WTC11 (cell line): ENCODE measurements around the gene WNT9B. TPM values are rescaled to one million over a fixed set of nuclear protein-coding genes. Genes with fewer than 3 reads are reported as not detected.

ENCODE experiments used
- ATAC-seq: fragments of 200-7000 bp; cut with Tn5 transposase; 2 replicates; pipeline ENCODE4 v1.10.0; 2021; ENCODE audit warnings: mild to moderate bottlenecking, moderate library complexity
- CTCF ChIA-PET: fragments of 300-600 bp; sonication (Branson Sonifier 250); formaldehyde crosslinking; loops from one replicate; lab custom pipeline; 2021; ENCODE audit warnings: antibody characterized with exemption; lab: Charles Lee
- POLR2A ChIA-PET: fragments of 350-600 bp; sonication (Branson Sonifier 250); formaldehyde crosslinking; loops from one replicate; lab custom pipeline; 2021; ENCODE audit warnings: antibody characterized with exemption; lab: Charles Lee
- DNase-seq: peaks from one replicate; pipeline ENCODE4 v3.0.0; 2021; ENCODE audit warnings: low spot score
- H3K27ac Mint-ChIP-seq: 2 replicates; pipeline ENCODE4 v1.8.0; 2021; ENCODE audit warnings: mixed read lengths
- H3K27me3 Mint-ChIP-seq: 2 replicates; pipeline ENCODE4 v1.8.0; 2021; ENCODE audit warnings: low read depth, mild to moderate bottlenecking, moderate library complexity, mixed read lengths
- H3K36me3 Mint-ChIP-seq: 2 replicates; pipeline ENCODE4 v1.8.0; 2021; ENCODE audit warnings: mixed read lengths
- H3K4me1 Mint-ChIP-seq: 2 replicates; pipeline ENCODE4 v1.8.0; 2022; ENCODE audit warnings: mixed read lengths
- H3K4me3 Mint-ChIP-seq: 2 replicates; pipeline ENCODE4 v1.8.0; 2021; ENCODE audit warnings: mild to moderate bottlenecking, moderate library complexity, mixed read lengths
- H3K9me3 Mint-ChIP-seq: 2 replicates; pipeline ENCODE4 v1.8.0; 2021; ENCODE audit warnings: mixed read lengths
- ATF2 ChIP-seq: sonication (generic); formaldehyde crosslinking; IDR thresholded peaks from 2 replicates; pipeline ENCODE4 v1.8.1; 2022; ENCODE audit warnings: low read depth, missing genetic modification reagents, borderline replicate concordance
- CREM ChIP-seq: sonication (generic); formaldehyde crosslinking; IDR thresholded peaks from 2 replicates; pipeline ENCODE4 v1.8.1; 2022; ENCODE audit warnings: mild to moderate bottlenecking, missing genetic modification reagents, moderate library complexity
- ESRRA ChIP-seq: sonication (generic); formaldehyde crosslinking; IDR thresholded peaks from 2 replicates; pipeline ENCODE4 v1.8.1; 2022; ENCODE audit warnings: mild to moderate bottlenecking, missing genetic modification reagents, borderline replicate concordance
- FOXJ3 ChIP-seq: sonication (generic); formaldehyde crosslinking; IDR thresholded peaks from 2 replicates; pipeline ENCODE4 v1.9.0; 2021; ENCODE audit warnings: missing genetic modification reagents, mild to moderate bottlenecking, borderline replicate concordance
- FOXK1 ChIP-seq: sonication (generic); formaldehyde crosslinking; IDR thresholded peaks from 2 replicates; pipeline ENCODE4 v1.8.0; 2022; ENCODE audit warnings: mild to moderate bottlenecking, moderate library complexity, missing genetic modification reagents
- GABPB1 ChIP-seq: sonication (generic); formaldehyde crosslinking; IDR thresholded peaks from 2 replicates; pipeline ENCODE4 v1.8.1; 2023; ENCODE audit warnings: mild to moderate bottlenecking, missing genetic modification reagents
- GRHL2 ChIP-seq: fragments of 250-450 bp; sonication (Bioruptor Pico); IDR thresholded peaks from 2 replicates; pipeline ENCODE4 v1.8.0; 2022; ENCODE audit warnings: mild to moderate bottlenecking, moderate library complexity; ENCODE audit not compliant: insufficient replicate concordance, severe bottlenecking
- GTF2I ChIP-seq: fragments of 250-450 bp; sonication (Bioruptor Pico); conservative IDR thresholded peaks from 2 replicates; pipeline ENCODE4 v1.4.0; 2021; ENCODE audit warnings: mild to moderate bottlenecking
- IRF1 ChIP-seq: sonication (generic); formaldehyde crosslinking; IDR thresholded peaks from 2 replicates; pipeline ENCODE4 v1.8.0; 2023; ENCODE audit warnings: missing genetic modification reagents
- MYBL2 ChIP-seq: sonication (generic); formaldehyde crosslinking; IDR thresholded peaks from 2 replicates; pipeline ENCODE4 v1.8.1; 2023; ENCODE audit warnings: mild to moderate bottlenecking, moderate library complexity, missing genetic modification reagents
- NFATC4 ChIP-seq: fragments of 250-450 bp; sonication (Bioruptor Pico); IDR thresholded peaks from 2 replicates; pipeline ENCODE4 v1.9.0; 2021; ENCODE audit warnings: mild to moderate bottlenecking
- SOX15 ChIP-seq: fragments of 250-450 bp; sonication (Bioruptor Pico); IDR thresholded peaks from 2 replicates; pipeline ENCODE4 v1.9.0; 2021; ENCODE audit warnings: mild to moderate bottlenecking
- TEAD4 ChIP-seq: sonication (generic); formaldehyde crosslinking; IDR thresholded peaks from 2 replicates; pipeline ENCODE4 v1.8.0; 2022; ENCODE audit warnings: mild to moderate bottlenecking, missing genetic modification reagents
- ZBTB43 ChIP-seq: sonication (generic); formaldehyde crosslinking; IDR thresholded peaks from 2 replicates; pipeline ENCODE4 v1.8.1; 2023; ENCODE audit warnings: mild to moderate bottlenecking, missing genetic modification reagents
- ZNF121 ChIP-seq: sonication (generic); formaldehyde crosslinking; IDR thresholded peaks from 2 replicates; pipeline ENCODE4 v1.8.0; 2023; ENCODE audit warnings: missing genetic modification reagents
- ZNF138 ChIP-seq: sonication (generic); formaldehyde crosslinking; conservative IDR thresholded peaks from 2 replicates; pipeline ENCODE4 v1.8.1; 2022; ENCODE audit warnings: mild to moderate bottlenecking, moderate library complexity, missing genetic modification reagents
- ZNF281 ChIP-seq: sonication (generic); formaldehyde crosslinking; IDR thresholded peaks from 2 replicates; pipeline ENCODE4 v1.8.0; 2023; ENCODE audit warnings: mild to moderate bottlenecking, missing genetic modification reagents
- ZNF396 ChIP-seq: fragments of 250-450 bp; sonication (Bioruptor Pico); IDR thresholded peaks from 2 replicates; pipeline ENCODE4 v1.8.0; 2021; ENCODE audit warnings: mild to moderate bottlenecking, moderate library complexity, borderline replicate concordance
- ZNF416 ChIP-seq: fragments of 250-450 bp; sonication (Bioruptor Pico); IDR thresholded peaks from 2 replicates; pipeline ENCODE4 v1.9.0; 2021; ENCODE audit warnings: mild to moderate bottlenecking, inconsistent platforms
- ZSCAN18 ChIP-seq: fragments of 250-450 bp; sonication (Bioruptor Pico); IDR thresholded peaks from 2 replicates; pipeline ENCODE4 v2.1.2; 2022; ENCODE audit warnings: mild to moderate bottlenecking, moderate library complexity
- total RNA-seq: library from RNA; stranded (reverse); gene quantifications from 3 replicates; pipeline ENCODE4 v1.2.3, GENCODE V29; 2021
- TF ChIP-seq, protein P1 (sequence below): fragments of 250-450 bp; sonication (Bioruptor Pico); IDR thresholded peaks from 2 replicates; pipeline ENCODE4 v1.9.0; 2021; ENCODE audit warnings: mild to moderate bottlenecking
- TF ChIP-seq, protein P2 (sequence below): sonication (generic); formaldehyde crosslinking; IDR thresholded peaks from 2 replicates; pipeline ENCODE4 v1.8.1; 2023; ENCODE audit warnings: mild to moderate bottlenecking, missing genetic modification reagents, moderate library complexity
- TF ChIP-seq, protein P3 (sequence below): sonication (generic); formaldehyde crosslinking; conservative IDR thresholded peaks from 2 replicates; pipeline ENCODE4 v1.8.1; 2022; ENCODE audit warnings: mild to moderate bottlenecking, missing genetic modification reagents

WNT9B gene
- total RNA-seq, 1 experiment from 2014 or later = 0.87 TPM

DNA sequence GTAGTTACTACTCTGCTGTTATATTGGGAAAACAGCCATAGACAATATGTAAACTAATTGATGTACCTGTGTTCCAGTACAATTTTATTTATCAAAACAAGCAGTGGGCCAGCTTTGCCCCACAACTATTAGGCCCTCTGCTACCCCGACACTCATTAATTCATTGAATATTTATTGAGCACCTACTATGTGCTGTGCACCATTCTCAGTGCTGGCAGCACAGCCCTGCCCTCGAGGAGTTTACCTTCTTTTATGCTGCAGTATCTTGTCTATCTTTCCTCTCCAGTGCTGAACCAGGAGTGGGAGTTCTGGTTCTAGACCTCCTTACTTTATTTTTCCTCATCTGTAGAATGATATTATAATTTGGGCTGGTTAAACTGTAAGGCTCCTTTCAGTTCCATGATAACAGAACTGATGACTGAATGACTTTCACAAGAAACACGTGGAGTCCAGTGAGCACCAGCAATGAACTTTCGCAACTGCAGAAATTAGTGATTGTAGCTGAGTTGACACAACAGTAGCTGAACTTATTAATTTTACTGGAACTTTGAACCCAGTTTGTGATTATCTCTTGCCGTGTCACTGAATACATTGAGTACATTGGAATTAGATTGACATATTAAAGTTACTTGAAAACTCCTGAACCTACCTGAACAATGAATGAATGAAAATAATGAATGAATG is 73.9 kb downstream of the WNT9B start:
- H3K4me3 Mint-ChIP-seq = 0 out of 2 replicates have a peak overlapping the region, but pooled peaks have one; percentile 9
- TF ChIP-seq FOXK1 (CRISPR knock-in tag) (no peak), FOXJ3 (CRISPR knock-in tag) (no peak), ZNF416 (no peak), TEAD4 (no peak), SOX15 (CRISPR knock-in tag) (no peak), GTF2I (CRISPR knock-in tag) (no peak), ZNF121 (no peak), ZNF138 (CRISPR knock-in tag) (no peak), ZSCAN18 (CRISPR knock-in tag) (no peak), GRHL2 (no peak), NFATC4 (CRISPR knock-in tag) (no peak)
- TF ChIP-seq, protein P1, sequence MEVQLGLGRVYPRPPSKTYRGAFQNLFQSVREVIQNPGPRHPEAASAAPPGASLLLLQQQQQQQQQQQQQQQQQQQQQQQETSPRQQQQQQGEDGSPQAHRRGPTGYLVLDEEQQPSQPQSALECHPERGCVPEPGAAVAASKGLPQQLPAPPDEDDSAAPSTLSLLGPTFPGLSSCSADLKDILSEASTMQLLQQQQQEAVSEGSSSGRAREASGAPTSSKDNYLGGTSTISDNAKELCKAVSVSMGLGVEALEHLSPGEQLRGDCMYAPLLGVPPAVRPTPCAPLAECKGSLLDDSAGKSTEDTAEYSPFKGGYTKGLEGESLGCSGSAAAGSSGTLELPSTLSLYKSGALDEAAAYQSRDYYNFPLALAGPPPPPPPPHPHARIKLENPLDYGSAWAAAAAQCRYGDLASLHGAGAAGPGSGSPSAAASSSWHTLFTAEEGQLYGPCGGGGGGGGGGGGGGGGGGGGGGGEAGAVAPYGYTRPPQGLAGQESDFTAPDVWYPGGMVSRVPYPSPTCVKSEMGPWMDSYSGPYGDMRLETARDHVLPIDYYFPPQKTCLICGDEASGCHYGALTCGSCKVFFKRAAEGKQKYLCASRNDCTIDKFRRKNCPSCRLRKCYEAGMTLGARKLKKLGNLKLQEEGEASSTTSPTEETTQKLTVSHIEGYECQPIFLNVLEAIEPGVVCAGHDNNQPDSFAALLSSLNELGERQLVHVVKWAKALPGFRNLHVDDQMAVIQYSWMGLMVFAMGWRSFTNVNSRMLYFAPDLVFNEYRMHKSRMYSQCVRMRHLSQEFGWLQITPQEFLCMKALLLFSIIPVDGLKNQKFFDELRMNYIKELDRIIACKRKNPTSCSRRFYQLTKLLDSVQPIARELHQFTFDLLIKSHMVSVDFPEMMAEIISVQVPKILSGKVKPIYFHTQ = no peak
- DNase-seq (no peak), ATAC-seq (no peak)
- H3K27ac Mint-ChIP-seq = no peak overlapping the region
- H3K9me3 Mint-ChIP-seq = no peaks in the 10 kb centered on the region
- peaks cover 4% of the 10 kb centered on the region for H3K36me3 Mint-ChIP-seq
- ChIA-PET CTCF (interaction anchor here (1.1 kb wide), 1 partner anchor 16 kb away, joined by 4 read pairs; no protein-coding TSS in a partner anchor), POLR2A (no interaction called here)
- H3K4me1 Mint-ChIP-seq = peaks cover 9% of the 10 kb centered on the region
- no peaks in the 10 kb centered on the region for H3K27me3 Mint-ChIP-seq

GRCh38 chr17:46928467-46929261 is 77.3 kb downstream of the WNT9B start:
- ChIA-PET CTCF (no interaction called here), POLR2A (no interaction called here)
- Mint-ChIP-seq H3K4me1 (peaks cover 6% of the 10 kb centered on the region), H3K9me3 (no peaks in the 10 kb centered on the region), H3K27ac (peak overlapping the region; percentile 28; the same call in 1 of the 2 replicates), H3K36me3 (peaks cover 34% of the 10 kb centered on the region), H3K4me3 (no peak overlapping the region), H3K27me3 (no peaks in the 10 kb centered on the region)
- ATAC-seq (no peak), DNase-seq (no peak)
- TF ChIP-seq ZNF281 (no peak), ATF2 (CRISPR knock-in tag) (no peak), SOX15 (CRISPR knock-in tag) (no peak), ESRRA (no peak), TEAD4 (no peak), CREM (CRISPR knock-in tag) (no peak), MYBL2 (no peak), ZBTB43 (no peak), GABPB1 (CRISPR knock-in tag) (no peak), ZNF396 (CRISPR knock-in tag) (no peak), IRF1 (CRISPR knock-in tag) (no peak)
- TF ChIP-seq, protein P2, sequence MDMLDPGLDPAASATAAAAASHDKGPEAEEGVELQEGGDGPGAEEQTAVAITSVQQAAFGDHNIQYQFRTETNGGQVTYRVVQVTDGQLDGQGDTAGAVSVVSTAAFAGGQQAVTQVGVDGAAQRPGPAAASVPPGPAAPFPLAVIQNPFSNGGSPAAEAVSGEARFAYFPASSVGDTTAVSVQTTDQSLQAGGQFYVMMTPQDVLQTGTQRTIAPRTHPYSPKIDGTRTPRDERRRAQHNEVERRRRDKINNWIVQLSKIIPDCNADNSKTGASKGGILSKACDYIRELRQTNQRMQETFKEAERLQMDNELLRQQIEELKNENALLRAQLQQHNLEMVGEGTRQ (CRISPR knock-in tag) = no peak
- TF ChIP-seq, protein P3, sequence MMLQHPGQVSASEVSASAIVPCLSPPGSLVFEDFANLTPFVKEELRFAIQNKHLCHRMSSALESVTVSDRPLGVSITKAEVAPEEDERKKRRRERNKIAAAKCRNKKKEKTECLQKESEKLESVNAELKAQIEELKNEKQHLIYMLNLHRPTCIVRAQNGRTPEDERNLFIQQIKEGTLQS (CRISPR knock-in tag) = no peak
- TF ChIP-seq, all 79 proteins: peak for 0
